Uterus (tissue), 4 donors: ENCODE measurements around the gene NOTCH3. TPM values are rescaled to one million over a fixed set of nuclear protein-coding genes. Genes with fewer than 3 reads are reported as not detected.

Experiments
- DNase-seq, 2 donors: peaks; one replicate each; pipeline ENCODE4 v3.0.0-alpha.2; 2019 to 2020
- H3K27ac ChIP-seq, 2 donors: fragments of 200-600 bp; sonication (generic); 1 replicate in 1 of 2; 2 replicates in 1 of 2; pipeline ENCODE4 v1.5.1; 2016 to 2018
- H3K27me3 ChIP-seq, 2 donors: fragments of 200-600 bp; sonication (generic); one replicate each; pipeline ENCODE4 v1.5.1; 2018 to 2019; ENCODE audit warnings: control low read depth in 1 of 2
- H3K36me3 ChIP-seq, 2 donors: fragments of 200-600 bp; sonication (generic); one replicate each; pipeline ENCODE4 v1.5.1; 2019; ENCODE audit warnings: control low read depth in 1 of 2
- H3K4me1 ChIP-seq, 2 donors: fragments of 200-600 bp; sonication (generic); one replicate each; pipeline ENCODE4 v1.5.1; 2018 to 2019; ENCODE audit warnings: control low read depth in 1 of 2
- H3K4me3 ChIP-seq, 2 donors: fragments of 200-600 bp; sonication (generic); 1 replicate in 1 of 2; 2 replicates in 1 of 2; pipeline ENCODE4 v1.5.1; 2018 to 2019; ENCODE audit warnings: mild to moderate bottlenecking in 1 of 2
- H3K9me3 ChIP-seq, 2 donors: fragments of 200-600 bp; sonication (generic); one replicate each; pipeline ENCODE4 v1.5.1; 2019; ENCODE audit warnings: control low read depth in 1 of 2
- POLR2A ChIP-seq, 2 donors: fragments of 450-650 bp; IDR thresholded peaks; one replicate each; pipeline ENCODE4 v1.6.1; 2016; ENCODE audit warnings: antibody characterized with exemption in 2 of 2, mild to moderate bottlenecking in 1 of 2, moderate library complexity in 1 of 2
- intact Hi-C: fragments of 100-400 bp; cut with DNase I; formaldehyde crosslinking; loops from one replicate; pipeline ENCODE4 v1.15.1; 2023; ENCODE audit warnings: low total_unique reads
- total RNA-seq, 4 donors: library from RNA; depleted of rRNA in 3 of 4; stranded (reverse); fragments of >200 nt in 3 of 4; gene quantifications; one replicate each; pipeline versions ENCODE4 v1.1.0 to v1.2.4, GENCODE V29; 2014 to 2023
- TF ChIP-seq, protein P1 (sequence below), 4 experiments: fragments of 200-600 bp in 2 of 4; fragments of 450-650 bp in 2 of 4; sonication (generic) in 2 of 4; IDR thresholded peaks; one replicate each; pipeline ENCODE4 v1.5.1; 2016 to 2019; ENCODE audit warnings: antibody characterized with exemption in 4 of 4, mild to moderate bottlenecking in 2 of 4, moderate library complexity in 1 of 4
- donor health status: DM: yes; HTN: yes; CAD: no.

The NOTCH3 gene
- total RNA-seq, 4 donors from 2014 or later: 9.4 to 166 (median 96.9) TPM

DNA sequence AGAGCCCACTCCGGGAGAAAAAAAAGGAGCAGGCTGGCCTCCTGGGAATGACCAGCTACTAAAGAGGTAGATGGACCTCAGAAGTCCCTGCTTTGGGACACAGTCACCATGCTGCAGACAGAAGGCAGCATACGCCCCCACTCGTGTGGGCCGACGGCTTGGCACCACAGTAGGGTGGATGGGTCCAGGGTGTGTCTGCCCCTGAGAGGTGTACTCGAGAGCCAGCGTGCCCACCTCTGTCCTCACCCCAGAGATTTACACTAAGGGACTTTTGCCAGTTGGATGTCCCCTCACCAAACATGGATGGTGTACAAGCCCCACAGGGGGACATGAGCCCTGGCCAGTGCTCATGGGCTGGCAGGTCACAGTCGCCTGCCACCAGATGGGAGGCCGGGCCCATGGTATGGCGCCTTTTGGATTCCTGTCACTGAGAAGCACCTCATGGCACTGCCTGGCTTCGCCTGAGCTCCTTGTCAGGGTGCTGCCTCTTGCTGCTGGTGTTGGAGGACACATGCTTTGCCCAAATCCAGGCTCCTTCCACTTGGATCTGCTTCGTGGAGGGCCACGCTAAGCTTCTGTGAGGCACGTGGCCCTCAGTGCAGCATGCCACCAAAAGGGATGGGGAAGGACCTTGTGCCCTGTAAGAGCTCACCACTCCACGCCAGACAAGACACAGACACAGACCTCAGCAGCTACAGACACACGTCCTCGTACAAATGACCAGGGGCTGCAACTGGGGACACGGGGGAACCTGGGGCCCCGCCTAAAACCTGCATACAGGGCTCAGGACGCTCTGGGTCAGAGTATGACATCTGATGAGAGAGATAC, 44.8 kb upstream of the NOTCH3 start:
- Histone ChIP-seq H3K36me3 (no peaks in the 10 kb centered on the region), H3K4me1 (peaks cover 20 to 48% of the 10 kb centered on the region in 2 donors), H3K27ac (peak overlapping the region; percentile 83 to 89), H3K27me3 (no peaks in the 10 kb centered on the region), H3K9me3 (no peaks in the 10 kb centered on the region), H3K4me3 (no peak overlapping the region)
- intact Hi-C loops: no loop called here
- no peak for DNase-seq
- TF ChIP-seq POLR2A (IDR thresholded peaks at IDR 0.05): no peak
- TF ChIP-seq, protein P1, sequence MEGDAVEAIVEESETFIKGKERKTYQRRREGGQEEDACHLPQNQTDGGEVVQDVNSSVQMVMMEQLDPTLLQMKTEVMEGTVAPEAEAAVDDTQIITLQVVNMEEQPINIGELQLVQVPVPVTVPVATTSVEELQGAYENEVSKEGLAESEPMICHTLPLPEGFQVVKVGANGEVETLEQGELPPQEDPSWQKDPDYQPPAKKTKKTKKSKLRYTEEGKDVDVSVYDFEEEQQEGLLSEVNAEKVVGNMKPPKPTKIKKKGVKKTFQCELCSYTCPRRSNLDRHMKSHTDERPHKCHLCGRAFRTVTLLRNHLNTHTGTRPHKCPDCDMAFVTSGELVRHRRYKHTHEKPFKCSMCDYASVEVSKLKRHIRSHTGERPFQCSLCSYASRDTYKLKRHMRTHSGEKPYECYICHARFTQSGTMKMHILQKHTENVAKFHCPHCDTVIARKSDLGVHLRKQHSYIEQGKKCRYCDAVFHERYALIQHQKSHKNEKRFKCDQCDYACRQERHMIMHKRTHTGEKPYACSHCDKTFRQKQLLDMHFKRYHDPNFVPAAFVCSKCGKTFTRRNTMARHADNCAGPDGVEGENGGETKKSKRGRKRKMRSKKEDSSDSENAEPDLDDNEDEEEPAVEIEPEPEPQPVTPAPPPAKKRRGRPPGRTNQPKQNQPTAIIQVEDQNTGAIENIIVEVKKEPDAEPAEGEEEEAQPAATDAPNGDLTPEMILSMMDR (IDR thresholded peaks at IDR 0.05): no peak

DNA sequence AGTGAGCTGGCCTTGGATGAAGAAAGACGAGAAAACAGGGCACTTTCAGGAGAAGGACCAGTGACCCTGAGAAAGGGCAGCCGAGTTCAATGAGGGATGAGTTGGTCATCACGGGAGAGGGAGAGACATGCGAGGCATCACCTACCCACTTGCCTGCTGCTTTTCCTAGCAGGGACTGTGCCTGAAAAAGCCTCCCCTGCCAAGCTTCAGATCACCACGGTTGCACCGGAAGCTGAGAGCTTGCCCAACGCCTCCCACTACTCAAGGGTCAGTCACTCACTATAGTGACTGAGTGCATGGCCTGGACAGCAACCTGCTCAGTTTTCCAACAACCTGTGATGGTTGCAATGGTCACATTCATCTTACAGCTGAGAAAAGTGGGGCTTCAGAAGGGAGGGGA, 44.0 kb upstream of the NOTCH3 start:
- peak overlapping the region; percentile 83 to 89 for H3K27ac ChIP-seq
- no peaks in the 10 kb centered on the region for H3K9me3 ChIP-seq
- no peak for DNase-seq
- TF ChIP-seq, protein P1 (IDR thresholded peaks at IDR 0.05): no peak
- no peak for TF ChIP-seq POLR2A (IDR thresholded peaks at IDR 0.05)
- intact Hi-C loops: no loop called here
- H3K27me3 ChIP-seq: no peaks in the 10 kb centered on the region
- H3K4me1 ChIP-seq: peaks cover 19 to 40% of the 10 kb centered on the region in 2 donors
- no peaks in the 10 kb centered on the region for H3K36me3 ChIP-seq
- H3K4me3 ChIP-seq: no peak overlapping the region

DNA sequence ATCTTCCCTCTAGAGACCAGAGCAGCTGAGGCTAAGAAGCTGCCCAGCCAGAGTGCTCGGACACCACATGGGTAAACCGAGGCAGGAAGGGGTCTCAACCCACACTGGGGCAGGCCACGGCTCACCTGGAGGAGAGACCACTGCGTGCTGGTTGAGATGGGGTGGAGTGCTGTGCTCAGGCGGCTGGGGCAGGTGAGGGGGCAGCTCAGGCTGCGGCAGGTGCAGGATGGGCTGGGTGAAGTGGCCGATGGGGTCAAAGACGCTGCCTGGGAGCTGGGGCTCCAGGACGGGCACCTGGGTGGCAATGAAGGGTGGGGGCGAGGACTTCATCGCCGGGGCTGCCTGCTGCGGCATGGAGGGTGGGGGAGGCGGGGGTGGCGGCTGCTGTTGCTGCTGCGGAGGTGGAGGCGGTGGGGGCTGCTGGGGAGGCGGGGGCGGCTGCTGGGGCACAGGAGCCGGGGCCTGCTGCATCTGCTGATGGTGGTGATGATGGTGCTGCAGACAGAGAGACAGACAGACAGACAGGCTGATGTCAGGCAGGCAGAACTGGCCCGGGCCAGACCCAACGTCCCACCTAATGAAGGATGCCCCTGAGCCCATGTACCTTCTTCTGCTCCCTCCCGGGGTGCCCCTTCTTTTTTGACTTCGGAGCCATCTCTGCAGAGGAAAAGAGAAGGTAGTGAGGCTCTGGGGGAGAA, 43.5 kb upstream of the NOTCH3 start:
- DNase-seq: no peak
- intact Hi-C loops: no loop called here
- H3K4me1 ChIP-seq: peaks cover 13 to 35% of the 10 kb centered on the region in 2 donors
- no peaks in the 10 kb centered on the region for H3K36me3 ChIP-seq
- no peak for TF ChIP-seq POLR2A (IDR thresholded peaks at IDR 0.05)
- TF ChIP-seq, protein P1 (IDR thresholded peaks at IDR 0.05): no peak
- H3K9me3 ChIP-seq: no peaks in the 10 kb centered on the region
- no peak overlapping the region for H3K4me3 ChIP-seq
- no peaks in the 10 kb centered on the region for H3K27me3 ChIP-seq
- H3K27ac ChIP-seq: peak overlapping the region; percentile 83 to 89

DNA sequence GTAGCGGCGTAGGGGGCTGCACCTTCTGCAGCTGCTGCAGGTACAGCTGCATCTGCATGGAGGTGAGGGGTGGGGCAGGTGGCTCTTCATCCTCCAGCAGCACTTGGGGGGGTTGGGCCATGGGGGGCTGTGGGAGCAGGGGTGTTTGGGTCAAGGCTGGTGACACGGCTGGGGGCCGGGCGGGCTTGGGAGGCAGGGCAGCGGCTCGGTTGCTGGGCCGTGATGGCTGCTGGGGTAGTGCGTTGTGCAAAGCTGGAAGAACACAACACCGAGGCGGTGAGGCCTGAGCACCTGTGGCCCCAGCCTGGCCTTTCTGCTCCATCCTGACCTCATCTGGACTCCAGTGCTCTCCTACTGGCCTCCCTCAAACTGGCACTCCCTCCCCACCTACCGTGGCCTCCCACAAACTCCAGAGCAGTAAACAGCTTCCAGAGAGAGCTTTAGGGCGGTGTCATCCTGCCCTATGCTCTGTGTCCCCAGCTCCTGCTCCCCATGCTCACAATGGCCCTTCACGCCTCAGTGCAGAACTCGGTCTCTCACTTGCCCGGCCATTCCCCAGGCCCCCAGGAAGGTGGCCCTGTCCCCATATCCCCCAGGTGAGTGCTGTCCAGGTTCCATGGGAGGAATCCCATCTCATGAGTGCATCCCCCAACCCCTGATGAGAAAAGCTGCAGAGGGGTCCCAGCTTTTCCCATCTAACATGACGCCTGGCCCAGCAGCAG, 42.6 kb upstream of the NOTCH3 start:
- Histone ChIP-seq H3K9me3 (no peaks in the 10 kb centered on the region), H3K4me3 (no peak overlapping the region), H3K36me3 (no peaks in the 10 kb centered on the region), H3K27ac (peak overlapping the region; percentile 12 to 83), H3K4me1 (peaks cover 8 to 26% of the 10 kb centered on the region in 2 donors), H3K27me3 (no peaks in the 10 kb centered on the region)
- TF ChIP-seq, protein P1 (IDR thresholded peaks at IDR 0.05): no peak
- no peak for TF ChIP-seq POLR2A (IDR thresholded peaks at IDR 0.05)
- DNase-seq: no peak
- intact Hi-C loops: no loop called here
